K562 (cell line): Measurements from ENCODE around the gene CMIP. TPM values are rescaled to one million over a fixed set of nuclear protein-coding genes. Genes with fewer than 3 reads are reported as not detected.

Experiments used
- ARID2 ChIP-seq: fragments of 450-650 bp; IDR thresholded peaks from 2 replicates; pipeline ENCODE4 v1.6.1; 2017; ENCODE audit warnings: antibody characterized with exemption, mild to moderate bottlenecking
- BCOR ChIP-seq: fragments of 450-650 bp; IDR thresholded peaks from 2 replicates; pipeline ENCODE4 v1.6.1; 2016
- BHLHE40 ChIP-seq: IDR thresholded peaks from 2 replicates; pipeline ENCODE4 v1.6.1; 2011; ENCODE audit warnings: low read length, improper control_type of control experiment
- CBX3 ChIP-seq, 2 experiments: IDR thresholded peaks; 1 replicate in 1 of 2; 2 replicates in 1 of 2; pipeline ENCODE4 v1.6.1; 2012; ENCODE audit warnings: inconsistent platforms in 2 of 2, low read length in 2 of 2, borderline replicate concordance in 1 of 2, control low read depth in 1 of 2
- CC2D1A ChIP-seq: fragments of 450-650 bp; IDR thresholded peaks from 2 replicates; pipeline ENCODE4 v1.6.1; 2017; ENCODE audit warnings: mild to moderate bottlenecking
- DIDO1 ChIP-seq: fragments of 450-650 bp; IDR thresholded peaks from 2 replicates; pipeline ENCODE4 v1.6.1; 2016; ENCODE audit warnings: low read depth, missing biosample characterization, missing genetic modification characterization
- LEF1 ChIP-seq: fragments of 450-650 bp; IDR thresholded peaks from 2 replicates; pipeline ENCODE4 v1.6.1; 2016; ENCODE audit warnings: mild to moderate bottlenecking
- MAZ ChIP-seq, 2 experiments: fragments of 450-650 bp in 1 of 2; sonication (generic) in 1 of 2; formaldehyde crosslinking; IDR thresholded peaks in 1 of 2; conservative IDR thresholded peaks in 1 of 2; 2 replicates each; pipeline versions ENCODE4 v1.4.0 to v1.5.0; 2020; ENCODE audit warnings: mild to moderate bottlenecking in 1 of 2, missing genetic modification reagents in 1 of 2
- RAD21 ChIP-seq, 2 experiments: fragments of 250-450 bp in 1 of 2; fragments of 450-650 bp in 1 of 2; sonication (Bioruptor Pico) in 1 of 2; formaldehyde crosslinking in 1 of 2; IDR thresholded peaks in 1 of 2; conservative IDR thresholded peaks in 1 of 2; 2 replicates each; pipeline versions ENCODE4 v1.4.0 to v1.8.0; 2020 to 2022; ENCODE audit warnings: mild to moderate bottlenecking in 2 of 2, moderate library complexity in 1 of 2
- SMARCA4 ChIP-seq: fragments of 450-650 bp; IDR thresholded peaks from 2 replicates; pipeline ENCODE4 v1.6.1; 2016
- SP1 ChIP-seq: sonication (generic); formaldehyde crosslinking; IDR thresholded peaks from 2 replicates; pipeline ENCODE4 v1.8.1; 2022; ENCODE audit warnings: mild to moderate bottlenecking, missing genetic modification reagents
- polyA plus RNA-seq, 8 experiments: library from polyadenylated mRNA; depleted of rRNA in 4 of 8; stranded (reverse) in 5 of 8; unstranded in 3 of 8; fragments of >200 nt; fragmentation: Nextera tagmentation in 2 of 8; fragmentation: Illumina TruSeq in 1 of 8; extraction: Ambion mirVana in 2 of 8; extraction: Trizol in 1 of 8; gene quantifications; 2 replicates each; pipeline versions ENCODE4 v1.2.1 to v1.2.3, GENCODE V29; 2011 to 2014; ENCODE audit warnings: inconsistent platforms in 1 of 8, missing spikeins in 1 of 8
- total RNA-seq, 7 experiments: library from RNA; depleted of rRNA in 6 of 7; stranded (reverse); fragments of >200 nt in 6 of 7; fragmentation: Illumina TruSeq in 2 of 7; extraction: Trizol in 2 of 7; gene quantifications; 2 replicates each; pipeline versions ENCODE4 v1.2.1 to v1.2.3, GENCODE V29; 2011 to 2021; ENCODE audit warnings: low replicate concordance in 1 of 7
- TF ChIP-seq, protein P1 (sequence below), 2 experiments: fragments of 150-350 bp in 1 of 2; IDR thresholded peaks; 2 replicates each; pipeline ENCODE4 v1.6.1; 2012 to 2016; ENCODE audit warnings: low read depth in 2 of 2, low read length in 2 of 2, mild to moderate bottlenecking in 1 of 2, moderate library complexity in 1 of 2
- TF ChIP-seq, protein P2 (sequence below): fragments of 450-650 bp; IDR thresholded peaks from 2 replicates; pipeline ENCODE4 v1.6.1; 2016; ENCODE audit warnings: mild to moderate bottlenecking
- TF ChIP-seq, protein P3 (sequence below): fragments of 250-450 bp; sonication (Bioruptor Pico); IDR thresholded peaks from 2 replicates; pipeline ENCODE4 v1.8.0; 2022; ENCODE audit warnings: inconsistent platforms
- TF ChIP-seq, protein P4 (sequence below), 3 experiments: IDR thresholded peaks in 2 of 3; conservative IDR thresholded peaks in 1 of 3; 2 replicates each; pipeline ENCODE4 v1.5.1; 2011 to 2012; ENCODE audit warnings: low read length in 3 of 3, mild to moderate bottlenecking in 3 of 3, control low read depth in 2 of 3, improper control_type of control experiment in 1 of 3, inconsistent platforms in 1 of 3, low read depth in 1 of 3, mixed read lengths in 1 of 3, moderate library complexity in 1 of 3; ENCODE audit not compliant: insufficient read depth in 2 of 3

CMIP gene
- total and polyA plus RNA-seq, 9 of the 15 experiments (the other 6 are each of a cell fraction or from before 2014, with no cell fraction given): 0.94 to 82.5 (median 10.3) TPM

DNA sequence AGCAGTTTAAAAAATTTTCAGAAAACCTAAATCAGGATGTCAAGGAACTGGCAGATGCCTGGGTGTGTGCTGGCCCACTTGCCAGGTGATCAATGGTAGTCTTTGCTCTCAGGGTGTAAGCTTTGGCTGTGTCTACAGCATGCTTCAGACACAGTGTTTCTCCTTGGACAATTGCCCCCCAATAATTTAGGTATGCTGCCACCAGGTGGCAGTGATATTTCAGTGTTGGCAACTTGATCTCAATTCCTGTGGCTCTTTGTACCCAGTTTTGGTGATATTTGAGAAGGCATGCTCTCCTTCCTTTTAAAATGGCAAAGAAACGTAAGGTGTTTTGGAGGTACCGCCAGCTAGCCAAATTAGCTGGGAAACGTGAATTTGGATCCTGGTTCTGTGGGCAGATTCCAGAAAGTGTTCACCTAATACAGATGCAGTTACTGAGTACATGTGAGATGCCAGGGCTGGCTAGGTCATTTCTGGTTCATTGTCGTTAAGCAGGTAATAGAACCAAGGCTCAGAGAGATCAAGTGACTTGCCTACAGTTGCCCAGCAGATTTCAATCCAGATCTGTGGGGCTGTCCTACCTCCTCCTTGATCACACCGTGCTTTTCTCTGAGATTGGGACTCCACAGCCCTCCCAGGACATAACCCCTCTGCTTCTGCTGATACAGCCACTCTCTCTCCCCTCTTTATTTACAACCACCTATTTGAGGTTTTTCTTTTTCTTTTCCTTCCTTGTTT, 178.9 kb downstream of the CMIP start (continued):
- TF ChIP-seq, protein P1, sequence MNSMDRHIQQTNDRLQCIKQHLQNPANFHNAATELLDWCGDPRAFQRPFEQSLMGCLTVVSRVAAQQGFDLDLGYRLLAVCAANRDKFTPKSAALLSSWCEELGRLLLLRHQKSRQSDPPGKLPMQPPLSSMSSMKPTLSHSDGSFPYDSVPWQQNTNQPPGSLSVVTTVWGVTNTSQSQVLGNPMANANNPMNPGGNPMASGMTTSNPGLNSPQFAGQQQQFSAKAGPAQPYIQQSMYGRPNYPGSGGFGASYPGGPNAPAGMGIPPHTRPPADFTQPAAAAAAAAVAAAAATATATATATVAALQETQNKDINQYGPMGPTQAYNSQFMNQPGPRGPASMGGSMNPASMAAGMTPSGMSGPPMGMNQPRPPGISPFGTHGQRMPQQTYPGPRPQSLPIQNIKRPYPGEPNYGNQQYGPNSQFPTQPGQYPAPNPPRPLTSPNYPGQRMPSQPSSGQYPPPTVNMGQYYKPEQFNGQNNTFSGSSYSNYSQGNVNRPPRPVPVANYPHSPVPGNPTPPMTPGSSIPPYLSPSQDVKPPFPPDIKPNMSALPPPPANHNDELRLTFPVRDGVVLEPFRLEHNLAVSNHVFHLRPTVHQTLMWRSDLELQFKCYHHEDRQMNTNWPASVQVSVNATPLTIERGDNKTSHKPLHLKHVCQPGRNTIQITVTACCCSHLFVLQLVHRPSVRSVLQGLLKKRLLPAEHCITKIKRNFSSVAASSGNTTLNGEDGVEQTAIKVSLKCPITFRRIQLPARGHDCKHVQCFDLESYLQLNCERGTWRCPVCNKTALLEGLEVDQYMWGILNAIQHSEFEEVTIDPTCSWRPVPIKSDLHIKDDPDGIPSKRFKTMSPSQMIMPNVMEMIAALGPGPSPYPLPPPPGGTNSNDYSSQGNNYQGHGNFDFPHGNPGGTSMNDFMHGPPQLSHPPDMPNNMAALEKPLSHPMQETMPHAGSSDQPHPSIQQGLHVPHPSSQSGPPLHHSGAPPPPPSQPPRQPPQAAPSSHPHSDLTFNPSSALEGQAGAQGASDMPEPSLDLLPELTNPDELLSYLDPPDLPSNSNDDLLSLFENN (IDR thresholded peaks at IDR 0.05; ENCODE audit: low read depth in 2 of 2, low read length in 2 of 2): no peak
- TF ChIP-seq CBX3 (IDR thresholded peaks at IDR 0.05; ENCODE audit: borderline replicate concordance in 1 of 2, low read length in 2 of 2) (0 out of 3 replicates have a peak, but pooled peaks of 1 of the 2 experiments have one; percentile 33), SP1 (0 out of 2 replicates have a peak, but pooled peaks have one; percentile 33), CC2D1A (peak; percentile 58), ARID2 (peak; percentile 92), BHLHE40 (0 out of 2 replicates have a peak, but pooled peaks have one; percentile 21), MAZ (CRISPR knock-in tag; conservative IDR thresholded peaks at IDR 0.05 in 1 of 2, IDR thresholded peaks at IDR 0.05 in 1 of 2) (peak; percentile 42 to 45; a peak in 2 of 4 replicates), SMARCA4 (no peak), LEF1 (no peak), BCOR (peak; percentile 8; the same call in 1 of the 2 replicates), RAD21 (CRISPR knock-in tag; conservative IDR thresholded peaks at IDR 0.05 in 1 of 2, IDR thresholded peaks at IDR 0.05 in 1 of 2) (peak; percentile 92 to 95), DIDO1 (tag) (no peak)
- TF ChIP-seq, protein P2, sequence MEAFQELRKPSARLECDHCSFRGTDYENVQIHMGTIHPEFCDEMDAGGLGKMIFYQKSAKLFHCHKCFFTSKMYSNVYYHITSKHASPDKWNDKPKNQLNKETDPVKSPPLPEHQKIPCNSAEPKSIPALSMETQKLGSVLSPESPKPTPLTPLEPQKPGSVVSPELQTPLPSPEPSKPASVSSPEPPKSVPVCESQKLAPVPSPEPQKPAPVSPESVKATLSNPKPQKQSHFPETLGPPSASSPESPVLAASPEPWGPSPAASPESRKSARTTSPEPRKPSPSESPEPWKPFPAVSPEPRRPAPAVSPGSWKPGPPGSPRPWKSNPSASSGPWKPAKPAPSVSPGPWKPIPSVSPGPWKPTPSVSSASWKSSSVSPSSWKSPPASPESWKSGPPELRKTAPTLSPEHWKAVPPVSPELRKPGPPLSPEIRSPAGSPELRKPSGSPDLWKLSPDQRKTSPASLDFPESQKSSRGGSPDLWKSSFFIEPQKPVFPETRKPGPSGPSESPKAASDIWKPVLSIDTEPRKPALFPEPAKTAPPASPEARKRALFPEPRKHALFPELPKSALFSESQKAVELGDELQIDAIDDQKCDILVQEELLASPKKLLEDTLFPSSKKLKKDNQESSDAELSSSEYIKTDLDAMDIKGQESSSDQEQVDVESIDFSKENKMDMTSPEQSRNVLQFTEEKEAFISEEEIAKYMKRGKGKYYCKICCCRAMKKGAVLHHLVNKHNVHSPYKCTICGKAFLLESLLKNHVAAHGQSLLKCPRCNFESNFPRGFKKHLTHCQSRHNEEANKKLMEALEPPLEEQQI: peak; percentile 33; the same call in 1 of the 2 replicates
- TF ChIP-seq, protein P3, sequence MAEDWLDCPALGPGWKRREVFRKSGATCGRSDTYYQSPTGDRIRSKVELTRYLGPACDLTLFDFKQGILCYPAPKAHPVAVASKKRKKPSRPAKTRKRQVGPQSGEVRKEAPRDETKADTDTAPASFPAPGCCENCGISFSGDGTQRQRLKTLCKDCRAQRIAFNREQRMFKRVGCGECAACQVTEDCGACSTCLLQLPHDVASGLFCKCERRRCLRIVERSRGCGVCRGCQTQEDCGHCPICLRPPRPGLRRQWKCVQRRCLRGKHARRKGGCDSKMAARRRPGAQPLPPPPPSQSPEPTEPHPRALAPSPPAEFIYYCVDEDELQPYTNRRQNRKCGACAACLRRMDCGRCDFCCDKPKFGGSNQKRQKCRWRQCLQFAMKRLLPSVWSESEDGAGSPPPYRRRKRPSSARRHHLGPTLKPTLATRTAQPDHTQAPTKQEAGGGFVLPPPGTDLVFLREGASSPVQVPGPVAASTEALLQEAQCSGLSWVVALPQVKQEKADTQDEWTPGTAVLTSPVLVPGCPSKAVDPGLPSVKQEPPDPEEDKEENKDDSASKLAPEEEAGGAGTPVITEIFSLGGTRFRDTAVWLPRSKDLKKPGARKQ (CRISPR knock-in tag): 0 out of 2 replicates have a peak, but pooled peaks have one; percentile 17
- TF ChIP-seq, protein P4, sequence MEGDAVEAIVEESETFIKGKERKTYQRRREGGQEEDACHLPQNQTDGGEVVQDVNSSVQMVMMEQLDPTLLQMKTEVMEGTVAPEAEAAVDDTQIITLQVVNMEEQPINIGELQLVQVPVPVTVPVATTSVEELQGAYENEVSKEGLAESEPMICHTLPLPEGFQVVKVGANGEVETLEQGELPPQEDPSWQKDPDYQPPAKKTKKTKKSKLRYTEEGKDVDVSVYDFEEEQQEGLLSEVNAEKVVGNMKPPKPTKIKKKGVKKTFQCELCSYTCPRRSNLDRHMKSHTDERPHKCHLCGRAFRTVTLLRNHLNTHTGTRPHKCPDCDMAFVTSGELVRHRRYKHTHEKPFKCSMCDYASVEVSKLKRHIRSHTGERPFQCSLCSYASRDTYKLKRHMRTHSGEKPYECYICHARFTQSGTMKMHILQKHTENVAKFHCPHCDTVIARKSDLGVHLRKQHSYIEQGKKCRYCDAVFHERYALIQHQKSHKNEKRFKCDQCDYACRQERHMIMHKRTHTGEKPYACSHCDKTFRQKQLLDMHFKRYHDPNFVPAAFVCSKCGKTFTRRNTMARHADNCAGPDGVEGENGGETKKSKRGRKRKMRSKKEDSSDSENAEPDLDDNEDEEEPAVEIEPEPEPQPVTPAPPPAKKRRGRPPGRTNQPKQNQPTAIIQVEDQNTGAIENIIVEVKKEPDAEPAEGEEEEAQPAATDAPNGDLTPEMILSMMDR (IDR thresholded peaks at IDR 0.05 in 2 of 3, conservative IDR thresholded peaks at IDR 0.05 in 1 of 3; ENCODE audit: insufficient read depth in 2 of 3, low read depth in 1 of 3, low read length in 3 of 3): peak; percentile 74 to 91 (median 82)
